Measurements from ENCODE around the gene CEP112.
A peak's percentile ranks its signal among the peaks of the same experiment; 100 is the strongest.

Gene CEP112

GRCh38 chr17:65918500-65918899, 273.4 kb downstream of the CEP112 start:
- no peak for TF ChIP-seq CTCF (conservative IDR thresholded peaks at IDR 0.05)
- peak overlapping the region; percentile 9; the same call in 1 of the 2 replicates for H3K27ac ChIP-seq

- 0 out of 2 replicates have a peak overlapping the region, but pooled peaks have one; percentile 9 for H3K27ac ChIP-seq
- TF ChIP-seq CTCF (conservative IDR thresholded peaks at IDR 0.05), result no peak
Observed at GRCh38 chr17:65917560-65917959, 274.4 kb downstream of the CEP112 start.

GRCh38 chr17:65916425-65916824, 275.5 kb downstream of the CEP112 start:
- TF ChIP-seq CTCF (conservative IDR thresholded peaks at IDR 0.05), result no peak
- H3K27ac ChIP-seq, result no peak overlapping the region

GRCh38 chr17:65914784-65915342, 277.1 kb downstream of the CEP112 start:
- TF ChIP-seq CTCF (conservative IDR thresholded peaks at IDR 0.05), result no peak

GRCh38 chr17:65913326-65913850, 278.5 kb downstream of the CEP112 start:
- no peak for TF ChIP-seq CTCF (conservative IDR thresholded peaks at IDR 0.05)
- no peak overlapping the region for H3K27ac ChIP-seq

More at GRCh38 chr17:65914784-65915342, 277.1 kb downstream of the CEP112 start:
- H3K27ac ChIP-seq, result no peak overlapping the region

- H3K27ac ChIP-seq, result no peak overlapping the region
- no peak for TF ChIP-seq CTCF (conservative IDR thresholded peaks at IDR 0.05)
Observed at GRCh38 chr17:65910836-65911235, 281.1 kb downstream of the CEP112 start.

- TF ChIP-seq CTCF (conservative IDR thresholded peaks at IDR 0.05), result no peak
- H3K27ac ChIP-seq, result no peak overlapping the region
Observed at GRCh38 chr17:65902831-65903522, 289.0 kb downstream of the CEP112 start.

Data from VCaP (cell line).